Lung (tissue), 12 donors: Measurements from ENCODE around the gene KLHDC3. TPM values are rescaled to one million over a fixed set of nuclear protein-coding genes. Genes with fewer than 3 reads are reported as not detected.
"Not testable (repeated sequence)": the region's sequence is repeated elsewhere in the genome, so short reads cannot be mapped to it uniquely, and the experiment has no call there.

ENCODE experiments used
- ATAC-seq: fragments of 200-7000 bp; cut with Tn5 transposase; one replicate; pipeline ENCODE4 v1.9.1; 2020; ENCODE audit warnings: moderate number of reproducible peaks; ENCODE audit not compliant: insufficient read depth, low FRiP score
- DNase-seq, 3 donors: peaks; one replicate each; pipeline ENCODE4 v3.0.0-alpha.2; 2013 to 2017
- H3K27ac ChIP-seq, 2 donors: one replicate each; pipeline ENCODE4 v1.5.1; 2013; ENCODE audit warnings: mild to moderate bottlenecking in 2 of 2, moderate library complexity in 2 of 2, control low read depth in 1 of 2, inconsistent platforms in 1 of 2, low read depth in 1 of 2, low read length in 1 of 2
- H3K27me3 ChIP-seq, 3 donors: one replicate each; pipeline ENCODE4 v1.5.1; 2013; ENCODE audit warnings: low read length in 2 of 3; ENCODE audit not compliant: control insufficient read depth in 3 of 3, insufficient read depth in 3 of 3
- H3K36me3 ChIP-seq, 4 donors: one replicate each; pipeline ENCODE4 v1.5.1; 2013; ENCODE audit warnings: low read length in 4 of 4, mild to moderate bottlenecking in 1 of 4, moderate library complexity in 1 of 4; ENCODE audit not compliant: control insufficient read depth in 4 of 4, insufficient read depth in 4 of 4
- H3K4me1 ChIP-seq, 5 donors: one replicate each; pipeline ENCODE4 v1.5.1; 2013; ENCODE audit warnings: low read length in 5 of 5, mild to moderate bottlenecking in 2 of 5, moderate library complexity in 1 of 5; ENCODE audit not compliant: control insufficient read depth in 5 of 5, insufficient read depth in 5 of 5
- H3K4me3 ChIP-seq: one replicate; pipeline ENCODE4 v1.5.1; 2013; ENCODE audit warnings: mild to moderate bottlenecking, control low read depth, moderate library complexity
- H3K9ac ChIP-seq, 2 donors: one replicate each; pipeline ENCODE4 v1.5.1; 2013; ENCODE audit warnings: low read length in 2 of 2, control low read depth in 1 of 2; ENCODE audit not compliant: insufficient read depth in 1 of 2
- H3K9me3 ChIP-seq, 4 donors: one replicate each; pipeline ENCODE4 v1.5.1; 2013; ENCODE audit warnings: low read length in 3 of 4, mild to moderate bottlenecking in 1 of 4, moderate library complexity in 1 of 4; ENCODE audit not compliant: control insufficient read depth in 4 of 4, insufficient read depth in 3 of 4
- WGBS, 2 donors: extraction: QIAGEN DNeasy Blood & Tissue Kit; methylation state at CpG; one replicate each; pipeline ENCODE4 v1.1.7; 2013; 5-methylcytosine and 5-hydroxymethylcytosine counted together
- polyA plus RNA-seq, 2 donors: library from polyadenylated mRNA; stranded (reverse); fragments of 200-250 nt; gene quantifications; one replicate each; pipeline ENCODE4 v1.2.1, GENCODE V29; 2013
- total RNA-seq, 2 donors: library from RNA; depleted of rRNA in 1 of 2; stranded (reverse); fragments of >200 nt in 1 of 2; gene quantifications; one replicate each; pipeline ENCODE4 v1.2.1, GENCODE V29; 2014 to 2021
- TF ChIP-seq, protein P1 (sequence below): IDR thresholded peaks from 2 replicates; pipeline ENCODE4 v1.5.1; 2012; ENCODE audit warnings: mild to moderate bottlenecking; ENCODE audit errors: control extremely low read depth, extremely low read depth
- donor health status: control.
- donor health status: control.
- donor health status: Bipolar disorder and iron deficiency.
- donor health status: healthy.
- donor health status: DM: yes; HTN: yes; CAD: no.

KLHDC3 gene
- total and polyA plus RNA-seq, 4 donors = 46.3 to 74.4 (median 54.5) TPM

DNA sequence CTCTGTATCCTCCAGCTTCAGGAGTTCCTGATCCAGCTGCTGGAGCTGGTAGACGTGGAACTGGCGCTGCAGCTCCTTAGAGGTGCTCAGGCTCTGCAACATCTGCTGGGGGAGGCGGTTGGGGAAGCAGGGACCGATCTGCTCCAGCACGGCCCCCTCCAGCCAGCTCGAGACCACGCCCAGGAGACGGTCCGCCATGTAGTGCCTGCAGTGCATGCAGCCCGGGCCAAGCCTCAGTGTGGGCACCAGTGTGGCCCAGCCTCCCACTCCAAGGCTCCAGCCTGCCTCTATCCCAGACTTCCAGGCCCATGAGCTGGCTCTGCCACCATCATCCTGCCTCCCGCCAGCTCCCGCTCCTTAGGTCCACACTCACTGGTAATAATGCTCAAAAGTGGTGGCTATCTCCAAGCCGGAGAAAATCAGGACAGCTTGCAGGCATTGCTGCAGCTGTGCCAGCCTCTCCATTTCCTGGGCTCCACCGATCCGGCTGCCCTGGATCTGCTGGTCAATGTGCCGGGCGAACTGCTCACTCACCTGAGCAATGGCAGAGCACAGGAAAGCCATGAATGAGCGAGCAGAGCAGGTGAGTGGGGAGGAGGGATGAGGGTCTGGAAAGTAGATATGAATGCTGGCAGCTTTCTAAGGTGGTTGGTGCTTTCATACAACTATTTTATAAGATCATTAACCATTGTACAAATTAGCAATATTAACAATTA, 26.7 kb downstream of the KLHDC3 start:
- peaks cover 5 to 64% (median 43%) of the 10 kb centered on the region in 4 donors for H3K36me3 ChIP-seq
- no peak overlapping the region for H3K27ac ChIP-seq
- 93 to 95% methylated on average over 18 of the region's 18 CpGs for WGBS, 2 donors

DNA sequence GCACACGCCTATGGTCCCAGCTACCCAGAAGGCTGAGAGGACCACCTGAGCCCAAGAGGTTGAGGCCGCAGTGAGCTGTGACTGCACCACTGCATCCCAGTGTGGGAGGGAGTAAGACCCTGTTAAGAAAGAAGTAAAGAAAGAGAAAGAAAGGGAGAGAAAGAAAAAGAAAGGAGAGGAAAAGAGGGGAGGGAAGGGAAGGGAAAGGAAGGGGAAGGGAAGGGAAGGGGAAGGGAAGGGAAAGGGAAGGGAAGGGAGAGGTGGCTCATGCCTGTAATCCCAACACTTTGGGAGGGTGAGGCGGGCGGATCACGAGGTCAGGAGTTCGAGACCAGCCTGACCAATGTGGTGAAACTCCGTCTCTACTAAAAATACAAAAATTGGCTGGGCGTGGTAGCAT, 27.4 kb downstream of the KLHDC3 start:
- not testable (repeated sequence) for DNase-seq, H3K9me3 ChIP-seq, H3K4me3 ChIP-seq, H3K4me1 ChIP-seq, H3K9ac ChIP-seq, H3K27me3 ChIP-seq, H3K27ac ChIP-seq, ATAC-seq
- H3K36me3 ChIP-seq = peaks cover 5 to 65% (median 49%) of the 10 kb centered on the region in 4 donors
- 94 to 96% methylated on average over 8 of the region's 8 CpGs for WGBS, 2 donors

More for the DNA sequence above, 26.7 kb downstream of the KLHDC3 start:
- Histone ChIP-seq H3K27me3 (no peaks in the 10 kb centered on the region), H3K4me3 (no peak overlapping the region), H3K4me1 (no peaks in the 10 kb centered on the region), H3K9ac (no peak overlapping the region), H3K9me3 (no peaks in the 10 kb centered on the region)
- DNase-seq (no peak), ATAC-seq (no peak)
- TF ChIP-seq, protein P1, sequence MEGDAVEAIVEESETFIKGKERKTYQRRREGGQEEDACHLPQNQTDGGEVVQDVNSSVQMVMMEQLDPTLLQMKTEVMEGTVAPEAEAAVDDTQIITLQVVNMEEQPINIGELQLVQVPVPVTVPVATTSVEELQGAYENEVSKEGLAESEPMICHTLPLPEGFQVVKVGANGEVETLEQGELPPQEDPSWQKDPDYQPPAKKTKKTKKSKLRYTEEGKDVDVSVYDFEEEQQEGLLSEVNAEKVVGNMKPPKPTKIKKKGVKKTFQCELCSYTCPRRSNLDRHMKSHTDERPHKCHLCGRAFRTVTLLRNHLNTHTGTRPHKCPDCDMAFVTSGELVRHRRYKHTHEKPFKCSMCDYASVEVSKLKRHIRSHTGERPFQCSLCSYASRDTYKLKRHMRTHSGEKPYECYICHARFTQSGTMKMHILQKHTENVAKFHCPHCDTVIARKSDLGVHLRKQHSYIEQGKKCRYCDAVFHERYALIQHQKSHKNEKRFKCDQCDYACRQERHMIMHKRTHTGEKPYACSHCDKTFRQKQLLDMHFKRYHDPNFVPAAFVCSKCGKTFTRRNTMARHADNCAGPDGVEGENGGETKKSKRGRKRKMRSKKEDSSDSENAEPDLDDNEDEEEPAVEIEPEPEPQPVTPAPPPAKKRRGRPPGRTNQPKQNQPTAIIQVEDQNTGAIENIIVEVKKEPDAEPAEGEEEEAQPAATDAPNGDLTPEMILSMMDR = no peak

DNA sequence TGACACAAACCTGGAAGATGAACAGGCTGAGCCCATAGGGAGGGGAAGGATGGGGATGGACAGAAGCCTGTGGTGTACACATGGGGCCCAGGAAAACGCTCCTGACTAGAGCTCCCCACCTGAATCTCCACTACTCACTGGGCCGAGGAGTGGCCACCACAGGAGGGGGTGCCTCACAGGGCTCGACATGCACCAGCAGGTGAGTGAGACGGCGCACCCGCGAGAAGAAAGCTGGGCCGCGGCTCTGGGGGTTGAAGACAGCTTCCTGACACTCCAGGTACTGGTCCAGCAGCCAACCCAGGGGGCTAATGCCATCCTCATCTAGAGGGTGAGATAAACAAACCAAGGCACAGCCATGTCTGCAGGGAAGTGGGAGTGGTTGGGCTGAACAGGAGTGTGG, 29.3 kb downstream of the KLHDC3 start:
- no peaks in the 10 kb centered on the region for H3K27me3 ChIP-seq
- no peak overlapping the region for H3K4me3 ChIP-seq
- ATAC-seq = no peak
- 88 to 95% methylated on average over 9 of the region's 9 CpGs for WGBS, 2 donors
- TF ChIP-seq, protein P1 = no peak
- no peaks in the 10 kb centered on the region for H3K4me1 ChIP-seq
- DNase-seq = no peak
- H3K36me3 ChIP-seq = peaks cover 1 to 62% (median 49%) of the 10 kb centered on the region in 4 donors
- no peak overlapping the region for H3K9ac ChIP-seq
- no peak overlapping the region for H3K27ac ChIP-seq
- H3K9me3 ChIP-seq = no peaks in the 10 kb centered on the region

DNA sequence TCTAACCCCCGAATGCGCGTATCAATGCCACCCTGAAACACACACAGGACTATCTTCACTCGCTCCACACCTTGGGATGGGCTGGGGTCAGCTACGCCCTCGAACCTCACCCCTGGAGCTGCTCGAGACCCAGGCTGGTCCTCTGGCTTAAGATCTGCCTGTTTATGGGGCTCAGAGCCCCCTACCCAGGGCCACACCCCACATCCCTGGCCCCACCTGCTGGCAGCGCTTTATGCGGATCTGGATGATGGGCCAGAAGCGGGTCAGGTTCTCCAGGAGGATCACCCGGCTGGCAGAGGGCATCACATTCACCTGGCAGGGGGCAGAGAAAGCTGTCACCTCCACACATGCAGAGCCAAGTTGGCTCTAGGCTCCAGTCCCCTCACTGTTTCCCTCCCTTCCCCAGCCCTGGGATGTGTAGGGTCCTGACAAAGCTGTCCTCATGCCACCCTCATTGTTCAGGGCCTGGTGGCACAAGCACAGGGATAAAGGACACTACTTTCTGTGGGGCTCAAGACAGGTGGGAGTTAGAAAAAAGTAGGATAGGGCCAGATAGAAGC, 31.4 kb downstream of the KLHDC3 start:
- no peaks in the 10 kb centered on the region for H3K9me3 ChIP-seq
- H3K27me3 ChIP-seq = no peaks in the 10 kb centered on the region
- 93 to 95% methylated on average over 11 of the region's 11 CpGs for WGBS, 2 donors
- H3K27ac ChIP-seq = no peak overlapping the region
- no peak overlapping the region for H3K9ac ChIP-seq
- DNase-seq (no peak), ATAC-seq (no peak)
- TF ChIP-seq, protein P1 = no peak
- no peaks in the 10 kb centered on the region for H3K4me1 ChIP-seq
- H3K36me3 ChIP-seq = peaks cover 0 to 62% (median 51%) of the 10 kb centered on the region in 4 donors
- no peak overlapping the region for H3K4me3 ChIP-seq
